HAP-1 (cell line): ENCODE measurements around the gene TKTL1.

Experiments
- DNase-seq, 2 experiments: peaks; one replicate each; pipeline ENCODE4 v3.0.0-alpha.2; 2016 to 2020; ENCODE audit warnings: low spot score in 2 of 2
- H3K27me3 ChIP-seq: fragments of 250-450 bp; sonication (Bioruptor Pico); 2 replicates; pipeline ENCODE4 v1.5.1; 2020; ENCODE audit warnings: low read depth, mild to moderate bottlenecking, moderate library complexity
- H3K36me3 ChIP-seq: fragments of 250-450 bp; sonication (Bioruptor Pico); replicated peaks from 2 replicates; pipeline ENCODE4 v1.5.1; 2020; ENCODE audit warnings: mild to moderate bottlenecking
- H3K4me1 ChIP-seq: fragments of 250-450 bp; sonication (Bioruptor Pico); 2 replicates; pipeline ENCODE4 v1.5.1; 2020; ENCODE audit warnings: mild to moderate bottlenecking
- H3K4me3 ChIP-seq: fragments of 250-450 bp; sonication (Bioruptor Pico); 2 replicates; pipeline ENCODE4 v1.5.1; 2020; ENCODE audit warnings: mild to moderate bottlenecking, moderate library complexity
- H3K9me3 ChIP-seq: fragments of 250-450 bp; sonication (Bioruptor Pico); 2 replicates; pipeline ENCODE4 v1.5.1; 2020; ENCODE audit warnings: mild to moderate bottlenecking, moderate library complexity
- in situ Hi-C: fragments of 300-500 bp; cut with MboI; formaldehyde crosslinking; loops from 3 replicates; pipeline ENCODE4 v1.14.3; 2020; ENCODE audit warnings: low sequenced_read_pairs, inconsistent platforms, mixed read lengths

TKTL1 gene

DNA sequence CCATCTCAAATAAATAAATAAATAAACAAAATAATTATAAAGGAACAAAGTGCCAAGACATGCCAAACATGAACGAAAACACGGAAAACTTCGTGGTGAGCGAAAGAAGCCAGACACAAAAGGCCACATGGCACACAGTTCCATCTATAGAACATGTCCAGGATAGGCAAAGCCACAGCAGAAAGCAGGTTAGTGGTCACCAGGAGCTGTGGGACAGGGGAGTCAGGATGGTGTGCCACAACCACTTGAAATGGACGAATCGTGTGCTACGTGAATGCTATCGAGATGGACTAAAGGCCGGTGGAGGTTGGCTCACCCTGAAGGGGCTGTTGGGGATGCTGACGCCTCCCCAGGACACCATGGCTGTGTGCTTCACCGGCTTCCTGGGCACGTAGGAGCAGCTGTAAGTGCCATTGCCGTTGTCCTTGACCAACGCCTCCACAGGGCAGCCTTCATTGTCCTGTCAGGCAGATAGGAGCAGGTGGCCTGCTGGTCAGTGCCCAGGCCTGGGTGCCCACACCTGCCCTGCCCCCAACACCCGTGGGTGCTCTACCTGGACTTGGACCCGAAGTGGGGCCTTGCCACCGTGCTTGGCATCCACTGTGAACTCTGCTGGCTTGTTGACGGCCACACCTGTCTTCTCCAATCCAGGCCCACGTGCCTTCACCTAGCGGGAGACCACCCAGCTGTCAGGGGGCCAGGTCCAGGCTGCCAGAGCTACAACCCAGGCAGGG is 68.3 kb downstream of the TKTL1 start:
- in situ Hi-C loops: loop anchor here (25.0 kb wide), 1 partner anchor 173 kb away; the partner anchor contains the start of genes G6PD and IKBKG
- no peak for DNase-seq
- H3K36me3 ChIP-seq: peaks cover 98% of the 10 kb centered on the region

DNA sequence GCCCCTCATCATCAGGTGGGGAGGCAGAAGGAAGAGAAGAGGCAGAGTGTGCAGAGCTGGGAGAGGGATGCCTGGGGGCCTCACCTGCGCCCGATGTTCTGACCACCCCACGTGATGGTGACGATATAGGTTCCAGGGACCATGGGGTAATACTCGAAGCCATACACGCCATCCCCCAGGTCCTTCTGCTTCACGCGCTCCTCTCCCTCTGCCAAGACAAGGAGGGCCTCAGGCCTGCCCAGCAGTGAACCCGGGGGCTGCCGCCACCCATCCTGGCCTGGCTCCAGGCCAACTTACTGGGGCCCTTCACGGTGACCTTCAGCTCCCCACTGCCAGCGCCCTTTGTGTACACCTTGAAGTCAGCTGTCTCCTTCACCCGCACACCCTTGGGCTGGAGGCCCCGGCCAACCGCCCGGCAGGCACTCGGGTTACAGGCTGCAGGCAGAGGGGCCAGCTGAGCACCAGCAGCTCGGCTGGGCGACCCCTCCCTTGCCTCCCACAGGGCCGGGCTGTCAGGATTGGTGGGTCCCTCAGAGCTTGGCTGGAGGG is 69.5 kb downstream of the TKTL1 start:
- H3K36me3 ChIP-seq: peaks cover 92% of the 10 kb centered on the region
- H3K27me3 ChIP-seq: no peaks in the 10 kb centered on the region
- no peak for DNase-seq
- in situ Hi-C loops: loop anchor here (25.0 kb wide), 1 partner anchor 172 kb away; the partner anchor contains the start of genes G6PD and IKBKG
- peaks cover 10% of the 10 kb centered on the region for H3K4me1 ChIP-seq
- no peaks in the 10 kb centered on the region for H3K9me3 ChIP-seq
- no peak overlapping the region for H3K4me3 ChIP-seq

More for the DNA sequence above, 68.3 kb downstream of the TKTL1 start:
- Histone ChIP-seq H3K4me1 (peaks cover 7% of the 10 kb centered on the region), H3K27me3 (no peaks in the 10 kb centered on the region), H3K4me3 (no peak overlapping the region), H3K9me3 (no peaks in the 10 kb centered on the region)

DNA sequence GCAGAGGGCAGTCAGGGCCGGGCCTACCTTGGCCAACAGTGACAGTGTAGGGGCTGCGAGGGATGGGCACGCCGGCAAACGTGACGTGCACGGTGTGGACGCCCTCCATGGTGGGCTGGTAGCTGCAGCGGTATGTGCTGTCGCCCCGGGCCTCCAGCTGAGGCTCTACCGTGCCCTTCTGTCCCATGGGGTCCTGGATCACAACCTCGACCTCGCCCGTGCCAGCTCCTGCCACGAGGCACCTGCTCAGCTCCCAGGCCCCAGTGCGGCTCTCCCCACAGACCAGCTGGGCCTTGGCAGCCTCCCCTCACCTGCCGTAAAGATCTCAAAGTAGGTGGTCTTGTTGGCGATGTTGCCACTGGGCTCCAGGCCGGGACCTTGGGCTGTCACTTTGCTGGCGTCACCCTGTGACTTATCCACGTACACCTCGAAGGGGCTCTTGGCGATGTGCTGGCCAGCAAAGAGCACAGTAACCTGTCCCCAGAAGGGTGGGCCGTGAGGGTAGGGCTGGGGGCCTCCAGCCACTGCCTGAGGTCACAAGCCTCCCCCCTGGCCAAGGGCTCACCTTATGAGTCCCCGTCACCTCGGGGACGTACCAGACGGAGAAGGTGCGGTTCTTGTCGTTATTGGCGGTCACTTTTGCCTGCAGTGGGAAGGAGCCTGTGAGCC is 70.5 kb downstream of the TKTL1 start:
- H3K4me1 ChIP-seq: peaks cover 10% of the 10 kb centered on the region
- no peaks in the 10 kb centered on the region for H3K27me3 ChIP-seq
- in situ Hi-C loops: loop anchor here (25.0 kb wide), 1 partner anchor 171 kb away; the partner anchor contains the start of genes G6PD and IKBKG
- H3K9me3 ChIP-seq: no peaks in the 10 kb centered on the region
- DNase-seq: no peak
- H3K4me3 ChIP-seq: no peak overlapping the region
- peaks cover 92% of the 10 kb centered on the region for H3K36me3 ChIP-seq

DNA sequence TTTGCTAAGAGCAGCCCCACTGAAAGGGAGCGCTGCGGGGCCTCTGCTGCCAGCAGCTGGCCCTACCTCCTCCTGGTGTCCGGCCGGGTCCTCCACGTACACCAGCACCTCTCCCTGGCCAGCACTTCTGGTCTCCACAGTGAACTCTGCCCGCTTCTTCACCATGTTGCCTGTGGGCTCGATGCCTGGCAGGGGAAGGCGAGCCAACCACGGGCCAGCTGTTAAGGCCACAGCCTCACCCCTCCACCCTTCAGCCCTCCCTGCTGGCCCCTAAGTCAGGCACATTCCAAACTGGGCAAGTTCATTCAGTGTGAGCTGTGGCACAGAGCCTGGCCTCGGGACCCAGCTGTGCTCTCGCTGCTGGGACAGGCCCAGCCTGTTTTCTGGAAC is 71.1 kb downstream of the TKTL1 start:
- H3K4me1 ChIP-seq: peaks cover 10% of the 10 kb centered on the region
- peaks cover 87% of the 10 kb centered on the region for H3K36me3 ChIP-seq
- H3K27me3 ChIP-seq: no peaks in the 10 kb centered on the region
- H3K4me3 ChIP-seq: no peak overlapping the region
- in situ Hi-C loops: loop anchor here (25.0 kb wide), 1 partner anchor 171 kb away; the partner anchor contains the start of genes G6PD and IKBKG
- DNase-seq: no peak
- no peaks in the 10 kb centered on the region for H3K9me3 ChIP-seq

DNA sequence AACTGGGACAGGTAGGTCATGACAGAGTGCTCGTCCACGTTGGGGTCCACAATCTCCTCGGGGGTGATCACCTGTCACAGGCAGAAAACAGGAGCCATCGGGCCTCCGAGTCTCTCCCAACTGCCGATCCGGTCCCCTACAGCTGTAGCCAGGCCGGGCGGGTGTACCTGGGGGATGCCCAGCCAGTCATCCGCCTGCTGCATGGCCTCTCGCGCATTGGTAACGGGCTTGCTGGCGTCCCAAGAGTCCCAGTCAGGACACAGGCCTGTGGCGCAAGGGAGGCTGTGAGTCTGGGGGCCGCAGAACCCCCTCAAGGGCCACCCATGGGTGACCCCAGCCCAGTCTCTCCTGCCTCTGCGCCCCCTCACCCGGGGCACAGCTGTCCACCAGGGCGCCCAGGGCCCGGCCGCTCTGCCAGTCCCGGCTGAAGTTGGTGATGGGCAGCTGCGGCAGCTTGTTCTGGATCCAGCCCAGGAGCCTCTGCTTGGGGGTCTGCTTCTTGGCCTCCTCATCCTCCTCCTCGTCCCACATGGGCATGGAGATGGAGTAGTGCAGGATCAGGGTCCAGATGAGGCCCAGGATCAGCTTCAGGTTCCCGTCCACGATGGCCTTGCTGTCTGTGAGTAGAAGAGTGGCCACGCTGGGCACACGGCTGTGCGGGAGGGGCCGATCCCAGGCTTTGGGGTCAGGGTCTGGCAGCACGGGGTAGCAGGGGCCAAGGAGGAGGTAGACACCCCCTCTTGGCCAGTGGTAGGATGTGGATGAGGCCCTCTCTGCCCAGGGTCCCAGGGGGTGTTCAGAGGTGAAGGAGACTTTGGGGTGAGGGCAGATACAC is 72.1 kb downstream of the TKTL1 start:
- H3K36me3 ChIP-seq: peaks cover 77% of the 10 kb centered on the region
- H3K4me3 ChIP-seq: no peak overlapping the region
- in situ Hi-C loops: loop anchor here (25.0 kb wide), 1 partner anchor 170 kb away; the partner anchor contains the start of genes G6PD and IKBKG
- H3K27me3 ChIP-seq: no peaks in the 10 kb centered on the region
- H3K9me3 ChIP-seq: no peaks in the 10 kb centered on the region
- peaks cover 18% of the 10 kb centered on the region for H3K4me1 ChIP-seq
- DNase-seq: no peak

DNA sequence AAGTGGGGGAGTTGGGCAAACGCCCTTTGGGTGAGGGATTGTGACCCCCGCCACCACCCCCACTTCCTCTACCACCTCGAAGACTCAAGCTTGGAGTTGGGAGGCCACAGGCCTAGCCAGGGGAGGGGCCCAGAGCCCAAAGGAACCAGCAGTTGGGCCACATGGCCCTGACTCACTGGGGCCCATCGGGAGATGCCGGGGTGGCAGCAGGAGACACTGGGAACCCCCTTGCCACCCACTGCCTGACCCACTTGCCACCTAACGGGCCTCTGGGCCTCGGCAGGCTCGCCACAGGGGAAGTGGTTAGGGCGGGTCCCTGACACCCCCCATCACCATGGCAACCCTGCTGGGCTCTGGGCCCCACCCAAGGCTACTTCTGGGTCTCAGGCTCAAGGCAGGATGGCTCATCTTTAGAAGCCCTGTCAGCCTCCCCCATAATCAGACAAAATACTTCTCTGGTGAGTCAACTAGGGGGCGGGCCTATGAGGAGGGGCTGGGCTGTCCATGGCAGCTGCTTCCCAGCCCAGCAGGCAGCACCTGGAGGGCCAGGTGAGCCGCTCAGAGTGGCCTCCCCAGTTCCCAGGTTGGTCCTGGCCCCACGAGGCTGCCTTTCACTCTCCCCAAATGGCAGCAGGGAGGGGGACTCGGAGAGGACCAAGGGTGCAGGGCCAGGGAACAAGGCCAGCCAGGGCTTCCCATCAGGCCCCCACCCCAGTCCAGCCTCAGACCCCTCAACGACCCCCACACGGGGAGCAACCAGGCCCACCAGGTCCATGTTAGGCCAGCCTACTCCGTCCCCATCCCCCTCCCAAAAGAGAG is 73.2 kb downstream of the TKTL1 start:
- Histone ChIP-seq H3K4me3 (peak overlapping the region; percentile 77), H3K27me3 (no peaks in the 10 kb centered on the region), H3K9me3 (no peaks in the 10 kb centered on the region), H3K4me1 (peaks cover 26% of the 10 kb centered on the region), H3K36me3 (peaks cover 65% of the 10 kb centered on the region)
- peak; percentile 51 to 78 for DNase-seq
- in situ Hi-C loops: loop anchor here (25.0 kb wide), 1 partner anchor 168 kb away; the partner anchor contains the start of genes G6PD and IKBKG

DNA sequence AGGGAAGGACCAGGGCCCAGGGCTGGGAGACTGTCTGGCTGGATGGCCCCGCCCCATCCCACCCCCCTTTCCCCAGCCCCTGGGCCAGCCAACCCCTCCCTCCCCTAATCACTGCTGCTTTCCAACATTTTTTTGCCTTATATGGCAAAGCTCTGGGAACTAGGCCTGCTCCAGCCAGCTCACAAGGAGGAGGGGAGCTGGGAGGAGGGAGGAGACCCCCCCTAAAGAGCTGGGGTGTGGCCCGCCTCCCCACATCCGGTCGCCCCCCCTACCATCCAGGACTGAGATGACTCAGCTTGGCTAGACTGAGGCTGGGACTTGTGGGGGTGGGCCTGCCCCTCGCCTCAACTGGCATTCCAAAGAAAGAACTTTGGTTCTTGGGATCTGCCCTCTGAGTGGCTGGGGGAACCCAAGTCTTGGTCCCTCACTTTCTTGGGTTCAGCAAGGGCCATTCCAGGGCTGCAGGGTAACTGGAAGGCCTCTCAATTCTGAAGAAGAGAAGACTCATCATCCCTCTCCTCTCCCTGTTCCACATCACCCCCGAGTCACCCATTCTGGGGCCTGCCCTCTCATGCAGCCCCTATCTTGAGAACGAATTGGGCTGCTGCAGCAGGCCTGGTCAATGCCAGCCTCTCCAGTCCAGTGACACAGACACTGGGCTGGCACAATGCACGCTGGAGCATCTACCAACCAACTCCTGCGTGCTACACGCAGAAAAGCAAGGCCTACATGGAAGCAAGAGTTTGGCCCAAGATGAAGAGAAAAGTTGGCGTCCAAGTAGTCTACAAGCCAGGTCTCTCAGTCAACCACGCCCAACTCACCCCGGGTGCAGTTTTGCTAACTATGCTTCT is 74.1 kb downstream of the TKTL1 start:
- in situ Hi-C loops: loop anchor here (25.0 kb wide), 1 partner anchor 168 kb away; the partner anchor contains the start of genes G6PD and IKBKG
- DNase-seq: peak; percentile 89 to 91
- Histone ChIP-seq H3K4me3 (peak overlapping the region; percentile 77), H3K36me3 (peaks cover 57% of the 10 kb centered on the region), H3K9me3 (no peaks in the 10 kb centered on the region), H3K4me1 (peaks cover 31% of the 10 kb centered on the region), H3K27me3 (no peaks in the 10 kb centered on the region)

DNA sequence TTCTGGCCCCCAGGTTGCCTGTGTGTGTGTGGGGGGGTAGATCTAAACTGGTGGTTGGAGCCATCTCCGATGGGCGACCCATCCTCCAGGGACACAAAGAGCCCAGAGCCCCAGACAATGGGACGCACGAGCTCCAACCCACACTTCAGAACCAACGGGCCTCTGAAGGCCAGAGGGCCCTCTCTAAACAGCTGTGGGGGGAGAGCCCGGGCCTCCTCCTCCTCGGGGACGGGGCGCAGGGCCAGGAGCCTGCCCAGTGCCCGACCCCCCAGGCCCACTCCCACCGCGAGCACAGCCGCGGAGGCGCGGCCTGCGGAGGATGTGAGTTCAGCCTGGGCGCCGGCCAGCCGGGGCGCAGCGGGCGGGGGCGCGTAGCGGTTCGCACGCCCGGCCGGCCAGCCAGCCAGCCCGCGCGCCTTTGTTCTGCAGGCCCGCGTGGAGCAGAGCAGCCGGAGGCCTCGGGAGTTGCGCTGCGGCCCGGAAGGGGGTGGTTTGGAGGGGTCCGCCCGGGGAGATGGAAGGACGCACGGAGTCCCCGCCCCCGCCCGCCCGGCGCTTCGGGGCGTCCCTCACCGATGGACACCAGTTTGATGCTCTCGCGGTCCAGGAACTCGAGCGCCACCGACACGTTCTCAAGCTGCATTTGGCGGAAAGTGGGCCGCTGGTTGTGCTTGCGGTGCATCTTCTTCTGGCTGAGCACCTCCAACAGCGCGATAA is 74.9 kb downstream of the TKTL1 start:
- DNase-seq: peak in 1 of 2 experiments; percentile 53
- H3K36me3 ChIP-seq: peaks cover 49% of the 10 kb centered on the region
- no peaks in the 10 kb centered on the region for H3K9me3 ChIP-seq
- in situ Hi-C loops: loop anchor here (25.0 kb wide), 1 partner anchor 167 kb away; the partner anchor contains the start of genes G6PD and IKBKG
- peaks cover 36% of the 10 kb centered on the region for H3K4me1 ChIP-seq
- H3K27me3 ChIP-seq: no peaks in the 10 kb centered on the region
- H3K4me3 ChIP-seq: peak overlapping the region; percentile 77

DNA sequence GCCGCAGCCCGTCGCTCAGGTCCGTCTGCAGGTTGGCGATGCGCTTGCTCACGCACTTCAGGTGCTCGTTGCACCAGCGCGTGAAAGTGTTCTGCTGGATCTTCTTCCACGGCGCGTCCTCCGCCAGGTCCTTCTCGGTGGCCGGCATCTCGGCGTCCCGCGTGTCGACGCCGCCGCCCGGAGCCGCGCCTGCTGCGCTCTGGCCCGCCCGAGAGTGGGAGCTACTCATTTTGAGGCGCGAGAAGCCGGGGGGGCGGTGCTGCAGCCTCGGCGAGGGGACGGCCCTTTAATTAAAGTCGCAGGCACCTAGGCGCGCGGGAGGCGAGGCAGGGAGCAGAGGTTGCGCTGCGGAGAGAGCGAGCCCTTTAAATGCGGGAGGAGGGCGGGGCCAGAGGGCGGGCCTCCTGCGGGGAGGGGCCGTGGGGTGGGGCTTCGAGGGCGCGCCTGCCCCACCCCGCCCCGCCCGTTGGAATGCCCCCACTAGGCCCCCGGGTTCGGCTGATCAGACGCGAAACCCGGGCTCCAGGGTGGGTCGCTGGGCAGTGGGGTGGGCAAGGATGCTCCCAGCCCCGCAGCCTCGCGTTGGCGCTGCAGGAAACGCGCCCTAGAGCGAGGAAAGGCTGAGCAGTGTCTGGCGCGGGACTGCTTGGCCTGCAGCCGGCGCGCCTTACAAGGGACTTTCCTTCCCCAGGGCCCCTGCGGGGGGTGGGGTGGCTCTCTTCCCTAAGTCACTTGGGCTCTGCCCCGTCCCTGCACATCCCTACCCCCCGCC is 75.6 kb downstream of the TKTL1 start:
- Histone ChIP-seq H3K4me3 (peak overlapping the region; percentile 77), H3K4me1 (peaks cover 36% of the 10 kb centered on the region), H3K27me3 (no peaks in the 10 kb centered on the region), H3K9me3 (no peaks in the 10 kb centered on the region), H3K36me3 (peaks cover 41% of the 10 kb centered on the region)
- in situ Hi-C loops: loop anchor here (25.0 kb wide), 1 partner anchor 166 kb away; the partner anchor contains the start of genes G6PD and IKBKG
- DNase-seq: peak; percentile 94 to 99

DNA sequence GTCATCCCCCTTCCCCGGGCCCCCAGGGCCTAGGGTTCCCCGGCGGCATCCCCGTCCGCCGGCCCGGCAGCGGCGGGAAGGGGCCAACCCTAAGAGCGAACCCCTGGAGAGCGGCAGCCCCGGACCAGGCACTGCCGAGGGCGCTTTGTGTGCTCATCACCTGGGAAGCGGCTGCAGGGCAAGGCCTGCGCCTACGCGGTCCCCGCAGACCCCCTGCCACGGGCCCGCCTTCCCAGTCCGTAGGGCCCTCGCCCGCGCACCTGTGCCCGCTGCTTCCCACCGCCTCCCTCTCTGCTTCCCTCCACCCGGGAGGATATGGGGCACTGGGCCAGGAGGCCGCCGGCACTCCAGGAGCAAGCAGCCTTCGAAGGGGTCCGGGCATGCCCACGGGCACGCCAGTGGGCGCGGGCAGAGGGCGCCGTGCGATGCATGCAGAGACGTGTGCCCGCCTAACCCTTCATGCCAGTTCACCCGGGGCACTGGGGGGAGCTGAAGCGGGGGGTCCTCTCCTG is 76.2 kb downstream of the TKTL1 start:
- peaks cover 35% of the 10 kb centered on the region for H3K36me3 ChIP-seq
- H3K4me3 ChIP-seq: peak overlapping the region; percentile 77
- in situ Hi-C loops: loop anchor here (25.0 kb wide), 1 partner anchor 165 kb away; the partner anchor contains the start of genes G6PD and IKBKG
- no peak for DNase-seq
- no peaks in the 10 kb centered on the region for H3K9me3 ChIP-seq
- peaks cover 36% of the 10 kb centered on the region for H3K4me1 ChIP-seq
- H3K27me3 ChIP-seq: no peaks in the 10 kb centered on the region
